NCI-H1105 (cell line): ENCODE measurements around the gene TXN.
"Not testable (repeated sequence)": the region's sequence is repeated elsewhere in the genome, so short reads cannot be mapped to it uniquely, and the experiment has no call there.

Experiments used
- DNase-seq: peaks from one replicate; lab custom pipeline; 2025; lab: John Stamatoyannopoulos, UW

Gene TXN

DNA sequence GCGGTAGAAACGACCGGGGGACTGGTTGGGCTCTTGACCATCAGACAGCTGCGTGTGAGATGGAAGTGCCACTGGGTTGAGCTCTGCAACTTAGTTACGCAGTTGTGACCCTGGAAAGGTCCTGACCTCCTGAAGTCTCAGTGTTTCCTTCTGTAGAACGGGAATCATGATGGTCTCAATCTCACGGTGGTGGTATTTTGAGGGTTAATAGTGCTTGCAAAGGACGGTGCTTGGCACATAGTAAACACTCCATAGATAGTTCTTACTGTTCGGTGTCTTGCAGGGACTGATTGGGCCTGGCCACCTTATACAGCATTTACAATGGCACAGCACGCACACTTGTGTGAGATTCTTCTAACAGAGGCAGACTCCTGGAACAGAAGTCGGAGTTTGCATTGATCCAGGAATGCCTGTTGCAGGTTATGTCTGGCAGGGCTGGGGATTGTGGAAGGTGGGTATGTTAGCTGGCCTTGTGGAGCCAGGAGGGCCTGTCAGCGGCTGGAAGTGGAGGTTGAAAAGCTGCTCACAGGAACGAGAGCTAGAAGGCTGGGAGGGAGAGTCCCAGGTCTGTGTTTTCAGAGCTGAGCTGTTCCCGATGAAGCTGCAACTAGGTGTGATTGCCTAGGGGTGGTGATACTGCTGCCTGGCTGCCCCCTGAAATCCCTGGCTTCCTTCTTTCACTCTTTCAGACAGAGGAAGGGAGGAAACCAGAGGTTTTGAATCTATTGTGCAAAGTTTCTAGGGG, 962 bp upstream of the TXN start:
- no peak for DNase-seq

DNA sequence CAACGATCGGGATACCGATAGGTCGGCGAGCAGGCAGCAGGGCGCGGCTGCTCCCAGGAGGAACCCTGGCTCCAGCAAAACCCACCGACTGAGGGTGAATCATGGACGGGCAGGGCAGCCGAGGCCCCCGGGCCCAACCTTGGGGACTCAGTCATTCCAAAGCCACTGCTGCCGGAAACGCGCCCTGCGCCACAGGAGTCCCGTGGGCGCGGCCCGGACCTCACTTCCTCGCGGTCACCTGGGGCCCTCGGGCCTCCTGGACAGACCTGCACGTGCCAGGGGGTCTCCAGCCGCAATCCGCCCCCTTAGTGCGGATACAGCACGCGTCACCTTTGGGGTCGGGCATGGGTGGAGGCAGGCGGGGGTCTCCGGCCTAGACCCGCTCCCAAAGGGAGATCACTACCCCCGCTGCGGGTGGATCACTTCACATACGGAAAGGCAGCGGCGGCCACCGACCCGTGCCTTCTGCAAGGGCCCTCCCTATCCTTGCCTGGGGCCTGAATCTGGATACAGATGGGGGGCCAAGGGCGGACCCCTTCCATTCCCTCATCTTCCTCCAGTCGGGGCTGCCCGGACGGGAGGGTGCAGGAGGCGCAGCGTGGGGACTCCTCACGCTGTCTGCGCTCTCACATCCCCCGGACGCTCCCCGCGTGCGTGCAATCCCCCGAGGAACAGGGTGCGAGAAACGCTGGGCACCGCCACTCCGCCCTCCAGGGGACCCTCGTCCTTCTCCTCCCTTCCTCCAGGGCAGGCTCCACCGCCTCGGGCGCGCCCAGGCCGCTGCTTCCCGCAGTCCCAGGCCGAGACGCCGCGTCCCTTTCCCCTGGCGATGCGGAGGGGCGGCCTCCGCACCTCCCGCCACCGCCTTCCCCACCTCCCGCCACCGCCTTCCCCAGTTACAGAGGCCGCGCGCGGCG, 586 bp downstream of the TXN start:
- DNase-seq = peak; percentile 2

DNA sequence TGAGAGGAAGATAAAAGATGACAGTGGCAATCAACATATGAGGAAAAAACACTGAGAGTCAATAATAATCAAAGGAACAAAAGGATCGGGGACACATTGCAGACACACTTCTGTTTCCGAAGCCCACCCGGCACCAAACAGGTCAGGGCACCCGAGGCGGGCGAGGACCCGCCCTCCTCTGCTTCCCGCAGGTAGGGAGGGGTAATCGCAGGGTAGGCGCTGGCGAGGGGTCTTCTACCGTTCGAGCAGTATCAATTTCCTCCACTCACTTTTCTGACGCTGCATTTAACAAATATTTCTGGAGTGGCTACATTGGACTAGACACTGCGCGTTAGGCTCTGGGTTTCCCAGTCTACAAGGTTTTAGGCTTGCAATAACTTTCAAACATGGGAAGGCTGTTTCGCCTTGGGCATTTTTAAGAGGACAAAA, 1.3 kb downstream of the TXN start:
- DNase-seq = peak; percentile 14

DNA sequence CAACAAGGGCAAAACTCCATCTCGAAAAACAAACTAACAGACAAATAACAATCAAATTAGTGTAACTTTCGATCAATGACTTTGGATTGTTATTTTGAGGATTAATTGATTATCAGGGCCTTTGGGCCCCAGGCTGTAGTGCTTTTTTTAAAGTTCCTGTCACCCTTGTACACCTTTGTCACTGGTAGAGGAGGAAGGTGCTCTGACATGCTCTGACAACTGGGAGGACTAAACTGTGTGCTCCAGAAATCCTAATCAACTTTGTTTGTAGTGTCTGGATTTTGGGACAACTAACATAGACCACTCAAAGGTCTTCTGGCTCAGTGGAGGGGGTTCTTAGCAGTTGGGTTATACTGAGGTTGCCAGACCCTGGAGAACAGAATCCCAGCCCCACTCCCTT, 1.8 kb downstream of the TXN start:
- DNase-seq = no peak

DNA sequence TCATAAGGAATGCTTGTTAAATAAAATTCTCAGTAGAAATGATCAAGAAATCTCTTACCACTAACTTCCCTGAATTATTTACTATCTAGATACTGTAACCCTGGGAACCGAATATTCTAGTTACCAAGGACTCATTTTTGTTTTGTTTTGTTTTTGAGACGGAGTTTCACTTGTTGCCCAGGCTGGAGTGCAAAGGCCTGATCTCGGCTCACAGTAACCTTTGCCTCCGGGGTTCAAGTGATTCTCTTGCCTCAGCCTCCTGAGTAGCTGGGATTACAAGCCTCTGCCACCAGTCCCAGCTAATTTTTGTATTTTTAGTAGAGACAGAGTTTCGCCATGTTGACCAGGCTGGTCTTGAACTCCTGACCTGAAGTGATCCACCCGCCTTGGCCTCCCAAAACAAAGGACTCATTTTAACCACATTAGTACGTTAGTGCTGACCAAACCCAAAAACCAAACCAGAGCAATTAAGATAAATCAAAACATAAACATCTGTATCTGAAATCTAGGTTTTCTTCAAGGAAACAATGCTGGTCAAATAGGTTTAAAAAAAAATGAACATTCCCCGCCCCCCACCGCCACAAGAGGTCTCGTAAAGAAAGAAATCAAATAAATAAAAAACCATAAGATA, 3.7 kb downstream of the TXN start:
- DNase-seq = no peak

DNA sequence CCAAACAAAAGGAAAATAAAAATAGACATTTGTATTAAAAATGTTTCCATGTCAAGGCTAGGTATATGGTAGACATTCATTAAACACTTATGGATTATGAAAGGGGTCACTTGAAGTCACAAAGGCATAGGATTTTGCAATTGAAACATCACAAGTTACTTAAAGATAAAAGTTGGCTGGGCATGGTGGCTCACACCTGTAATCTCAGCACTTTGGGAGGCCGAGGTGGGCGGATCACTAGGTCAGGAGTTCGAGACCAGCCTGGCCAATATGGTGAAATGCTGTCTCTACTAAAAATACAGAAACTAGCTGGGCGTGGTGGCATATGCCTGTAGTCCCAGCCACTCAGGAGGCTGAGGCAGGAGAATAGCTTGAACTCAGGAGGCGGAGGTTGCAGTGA, 4.5 kb downstream of the TXN start:
- DNase-seq = not testable (repeated sequence)

DNA sequence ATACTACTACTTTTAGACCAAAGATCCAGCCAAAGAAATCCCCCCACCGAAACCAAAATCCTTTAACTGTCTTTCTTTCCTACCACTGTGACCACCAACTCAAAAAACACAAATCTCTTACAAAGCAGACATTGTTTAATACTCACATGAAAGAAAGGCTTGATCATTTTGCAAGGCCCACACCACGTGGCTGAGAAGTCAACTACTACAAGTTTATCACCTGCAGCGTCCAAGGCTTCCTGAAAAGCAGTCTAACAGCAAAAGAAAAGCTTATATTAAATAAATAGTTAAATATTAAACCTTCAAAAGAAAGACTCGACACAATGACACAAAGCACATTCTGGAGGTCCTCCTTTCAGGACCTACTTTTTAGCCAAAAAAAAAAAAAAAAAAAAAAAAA, 5.1 kb downstream of the TXN start:
- DNase-seq = no peak

DNA sequence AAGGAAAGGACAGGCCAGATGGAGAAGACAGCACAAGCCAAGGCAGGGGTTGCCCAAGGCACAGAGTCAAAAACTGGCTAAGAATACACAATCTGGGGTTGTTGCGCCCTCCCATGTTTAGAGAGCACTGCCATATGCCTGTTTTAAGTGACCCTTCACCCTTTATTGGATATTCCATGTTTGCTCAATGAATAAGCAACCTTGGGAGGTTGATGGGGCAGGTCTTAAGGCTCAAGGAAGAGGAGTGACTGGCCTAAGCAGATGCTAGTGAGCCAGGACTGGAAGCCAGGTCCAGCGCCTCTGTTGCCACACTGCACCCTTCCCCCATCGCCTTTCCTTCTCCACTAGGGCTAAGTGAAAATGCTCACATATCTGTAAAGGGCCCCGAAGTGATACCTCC, 6.7 kb downstream of the TXN start:
- no peak for DNase-seq

DNA sequence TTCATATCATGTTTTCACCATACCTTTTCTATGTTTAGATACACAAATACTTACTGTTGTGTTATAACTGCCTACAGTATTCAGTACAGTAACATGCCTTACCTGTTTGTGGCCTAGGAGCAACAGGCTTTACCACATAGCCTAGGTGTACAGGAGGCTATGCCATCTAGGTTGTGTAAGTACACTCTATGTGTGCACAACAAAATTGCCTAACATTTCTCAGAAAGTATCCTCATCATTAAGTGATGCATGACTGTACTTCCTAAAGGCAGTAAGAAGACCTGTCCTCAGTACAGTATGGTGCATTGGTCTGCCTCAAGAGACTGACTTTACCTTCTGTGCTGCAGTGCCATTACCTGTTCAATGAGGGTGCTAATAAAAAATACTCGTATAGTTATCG, 7.9 kb downstream of the TXN start:
- no peak for DNase-seq

DNA sequence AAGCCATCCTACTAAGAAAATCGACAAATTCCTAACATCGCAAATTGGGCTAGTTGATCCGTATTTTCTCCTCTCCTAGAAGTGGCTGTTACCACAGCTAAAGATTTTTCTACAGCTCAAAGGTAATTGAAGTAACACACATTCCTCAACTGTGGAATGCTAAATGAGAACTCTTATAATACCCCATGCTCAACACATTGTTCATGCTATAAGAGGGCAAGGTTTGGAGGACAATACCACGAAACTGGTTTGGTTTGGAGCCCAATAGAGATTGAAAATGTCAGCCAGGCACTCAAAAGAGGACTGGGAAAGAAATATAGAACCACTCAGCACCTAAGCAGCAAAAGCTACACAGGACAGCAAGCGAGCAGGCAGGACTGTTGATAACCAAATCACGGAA, 10.1 kb downstream of the TXN start:
- DNase-seq = no peak

DNA sequence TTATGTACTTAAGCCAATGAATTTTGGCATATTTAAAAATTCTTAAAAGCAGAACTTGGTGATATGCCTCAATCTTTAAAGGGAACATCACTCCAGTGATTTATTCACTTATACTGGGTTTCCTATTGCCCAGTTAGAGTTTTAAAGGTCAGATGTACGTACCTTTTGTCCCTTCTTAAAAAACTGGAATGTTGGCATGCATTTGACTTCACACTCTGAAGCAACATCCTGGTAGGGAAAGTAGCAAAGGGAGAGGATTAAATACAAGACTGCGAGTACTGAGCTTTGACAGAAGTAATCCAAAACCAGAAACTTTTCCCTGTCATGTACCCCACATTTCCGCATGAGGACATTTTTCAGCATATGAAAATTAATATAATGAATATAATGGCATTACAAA, 11.7 kb downstream of the TXN start:
- no peak for DNase-seq

DNA sequence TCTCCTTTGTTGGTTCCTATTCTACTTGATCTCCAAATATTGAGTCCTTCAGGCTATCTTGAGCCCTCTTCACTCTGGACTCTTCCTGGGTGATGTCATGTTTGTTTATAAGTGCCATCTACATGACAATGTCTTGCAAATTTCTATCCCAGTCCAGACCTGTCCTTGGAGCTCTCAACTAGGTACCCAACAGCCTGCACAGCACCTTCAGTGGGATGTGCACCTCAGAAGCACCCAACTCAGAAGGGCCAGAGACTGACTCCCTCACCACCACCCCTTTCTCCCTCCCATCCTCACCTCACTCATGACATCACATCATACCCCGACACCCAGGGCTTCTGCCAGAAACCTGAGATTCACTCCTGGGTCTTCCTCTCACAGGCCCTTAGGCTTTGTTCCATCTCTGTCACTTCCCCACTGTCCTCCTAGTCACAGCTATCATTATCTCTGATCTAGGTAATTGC, 14.4 kb downstream of the TXN start:
- no peak for DNase-seq

DNA sequence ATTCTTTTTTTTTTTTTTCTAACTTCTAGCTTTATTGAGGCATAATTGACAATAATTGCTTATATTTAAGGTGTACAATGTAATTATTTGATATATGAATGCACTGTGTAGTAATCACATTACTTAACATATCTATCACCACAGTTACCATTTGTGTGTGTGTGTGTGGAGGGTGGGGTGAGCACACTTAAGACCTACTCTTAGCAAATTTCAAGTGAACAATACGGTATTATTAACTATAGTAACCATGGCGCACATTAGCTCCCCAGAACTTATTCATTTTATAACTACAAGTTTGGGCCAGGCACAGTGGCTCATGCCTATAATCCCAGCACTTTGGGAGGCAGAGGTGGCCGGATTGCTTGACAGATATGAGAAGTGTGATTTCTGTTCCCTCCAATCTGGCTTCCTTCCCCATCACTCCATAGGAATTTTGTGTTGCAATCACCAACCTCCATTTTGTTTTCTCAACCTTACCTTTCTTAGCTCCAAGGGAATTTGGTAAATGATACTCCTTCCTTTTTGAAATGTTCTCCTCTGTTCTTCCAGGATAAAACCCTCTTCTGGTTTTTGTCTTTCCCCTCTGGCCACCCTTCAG, 14.9 kb downstream of the TXN start:
- no peak for DNase-seq

DNA sequence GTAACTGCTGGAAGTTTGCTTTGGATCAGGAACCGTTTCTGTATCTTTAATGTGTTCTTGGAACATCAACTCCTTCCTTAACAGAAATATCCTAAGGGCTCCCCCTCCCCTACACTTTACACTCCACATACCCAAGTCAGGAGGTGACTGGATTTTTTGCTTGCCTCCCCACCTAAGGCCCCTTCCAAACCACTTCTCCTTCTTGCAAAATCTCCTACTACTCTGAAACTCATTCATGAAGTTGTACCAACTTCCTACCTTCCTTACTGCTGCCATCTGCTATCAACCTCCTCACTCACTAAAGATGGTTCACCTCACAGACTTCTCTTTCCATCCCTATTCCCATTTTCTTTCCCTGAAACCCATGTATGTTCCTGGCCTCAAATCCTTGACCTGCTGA, 16.1 kb downstream of the TXN start:
- DNase-seq = no peak

DNA sequence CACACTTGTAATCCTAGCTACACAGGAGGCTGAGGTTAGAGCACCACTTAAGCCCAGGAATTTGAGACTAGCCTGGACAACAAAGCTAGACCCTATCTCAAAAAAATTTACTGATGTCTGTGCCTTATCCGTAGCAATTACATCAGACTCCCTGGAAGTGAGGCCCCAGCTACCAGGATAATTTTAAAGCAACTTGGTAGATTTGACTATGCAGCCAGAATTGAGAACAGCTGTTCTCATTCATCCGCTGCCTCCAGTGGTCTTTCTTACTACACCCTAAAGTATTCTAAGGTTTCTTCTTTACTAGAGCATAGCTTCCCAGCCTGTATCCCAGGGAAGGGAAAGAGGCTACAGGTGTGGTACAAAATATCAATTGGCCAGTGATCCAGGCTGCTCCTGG, 28.0 kb downstream of the TXN start:
- no peak for DNase-seq

DNA sequence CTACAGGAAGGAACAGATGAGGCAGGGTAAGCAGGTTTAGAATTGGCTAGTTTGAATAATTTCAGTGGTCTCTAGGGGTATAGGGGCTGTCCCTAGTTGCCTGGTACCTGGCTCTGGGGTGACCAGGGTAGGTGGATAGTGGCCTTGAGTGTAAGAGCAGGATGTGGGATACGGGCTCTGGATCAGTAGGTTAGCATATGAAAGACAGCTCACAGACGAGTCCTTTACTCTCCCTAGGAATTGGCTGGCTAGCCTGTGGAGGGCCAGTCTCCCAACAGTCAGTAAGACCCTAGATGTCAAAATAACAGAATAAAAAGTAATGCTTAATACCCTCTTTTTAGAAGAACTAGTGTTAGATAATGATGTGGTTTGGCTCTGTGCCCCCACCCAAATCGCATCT, 31.7 kb downstream of the TXN start:
- no peak for DNase-seq

DNA sequence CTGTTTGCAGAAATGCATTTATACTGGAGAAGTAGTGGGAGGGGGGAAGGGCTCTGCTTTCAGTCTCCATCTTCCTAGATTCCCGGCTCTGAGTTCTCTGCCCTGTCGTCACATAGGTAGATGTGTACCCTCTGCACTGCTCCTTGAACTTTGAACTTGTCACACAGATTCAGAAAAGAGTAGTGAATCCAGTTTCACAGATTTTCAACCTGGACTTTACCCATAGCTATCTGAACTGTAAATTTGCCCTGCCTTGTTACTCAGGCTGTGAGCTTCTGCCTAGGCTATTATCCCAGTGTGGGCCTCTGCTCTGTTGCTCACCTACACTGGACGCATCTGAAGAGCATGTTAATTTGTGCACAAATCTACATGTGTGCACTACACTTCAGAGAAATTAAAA, 35.5 kb downstream of the TXN start:
- no peak for DNase-seq

DNA sequence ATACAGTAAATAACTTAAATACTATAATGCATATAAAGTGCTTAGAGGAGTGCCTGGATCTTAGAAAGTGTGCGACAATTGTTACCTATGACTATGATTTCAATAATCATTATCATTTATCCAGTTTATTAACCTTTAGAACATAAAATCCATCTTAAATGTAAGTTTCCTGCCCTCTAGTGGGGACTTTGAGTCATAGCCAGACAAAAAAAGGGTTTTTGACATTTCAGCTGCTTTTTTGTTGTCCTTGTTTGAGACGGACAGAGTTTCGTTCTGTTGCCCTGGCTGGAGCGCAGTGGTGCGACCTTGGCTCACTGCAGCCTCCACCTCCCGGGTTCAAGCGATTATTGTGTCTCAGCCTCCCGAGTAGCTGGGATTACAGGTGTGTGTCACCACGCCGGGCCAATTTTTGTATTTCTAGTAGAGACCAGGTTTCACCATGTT, 38.6 kb downstream of the TXN start:
- DNase-seq = no peak

DNA sequence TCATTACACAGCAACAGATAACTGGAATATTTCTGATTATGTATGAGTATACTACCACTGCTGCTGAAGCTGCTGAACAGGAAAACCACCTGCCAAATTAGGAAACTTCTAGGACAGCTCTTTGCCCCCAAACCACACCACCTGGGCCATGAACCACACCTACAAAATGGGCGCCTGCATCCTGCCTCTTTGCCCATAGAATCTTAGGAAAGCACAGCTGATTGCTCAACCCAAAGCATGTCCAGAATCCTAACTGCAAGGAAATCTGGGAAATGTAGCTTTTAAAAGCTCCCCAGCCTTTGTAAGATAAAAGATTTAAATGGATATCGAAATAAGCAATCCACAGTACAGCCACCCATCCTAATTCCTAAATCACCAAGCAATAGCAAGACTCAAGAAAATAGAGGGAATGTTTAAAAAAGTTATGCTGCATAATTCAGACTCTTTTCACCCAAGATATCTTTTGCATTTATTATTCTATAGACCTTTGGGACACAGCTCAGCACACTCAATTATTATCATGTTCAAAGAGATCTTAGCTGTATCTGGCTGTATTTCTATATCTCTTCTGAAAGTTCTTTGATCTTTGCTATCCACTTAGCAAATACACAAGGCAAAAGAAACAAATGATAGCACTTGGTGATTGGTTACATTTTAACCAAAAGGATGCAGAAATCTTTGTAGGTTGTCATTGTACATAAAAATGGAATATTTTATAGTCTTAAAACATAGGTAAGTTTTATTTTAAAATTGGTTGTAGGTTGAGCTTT, 41.5 kb downstream of the TXN start:
- no peak for DNase-seq

DNA sequence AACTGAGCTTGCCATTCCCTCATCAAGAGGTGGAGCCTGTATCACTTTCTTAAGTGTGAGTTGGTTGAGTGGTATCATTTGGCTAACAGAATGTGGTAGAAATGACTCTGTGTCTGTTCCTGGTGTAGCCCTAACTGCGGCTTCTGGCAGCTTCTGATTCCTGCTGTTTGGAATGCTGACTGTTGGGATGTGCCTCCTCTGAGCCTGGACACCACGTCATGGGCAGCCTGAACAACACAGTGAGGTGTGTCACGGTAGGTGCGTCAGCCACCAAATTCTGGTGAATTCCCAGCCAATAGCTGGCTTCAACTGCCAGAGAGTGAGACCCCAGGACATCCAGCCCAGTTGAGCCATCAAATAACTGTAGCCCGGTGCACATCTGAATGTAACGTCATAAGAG, 42.2 kb downstream of the TXN start:
- no peak for DNase-seq

DNA sequence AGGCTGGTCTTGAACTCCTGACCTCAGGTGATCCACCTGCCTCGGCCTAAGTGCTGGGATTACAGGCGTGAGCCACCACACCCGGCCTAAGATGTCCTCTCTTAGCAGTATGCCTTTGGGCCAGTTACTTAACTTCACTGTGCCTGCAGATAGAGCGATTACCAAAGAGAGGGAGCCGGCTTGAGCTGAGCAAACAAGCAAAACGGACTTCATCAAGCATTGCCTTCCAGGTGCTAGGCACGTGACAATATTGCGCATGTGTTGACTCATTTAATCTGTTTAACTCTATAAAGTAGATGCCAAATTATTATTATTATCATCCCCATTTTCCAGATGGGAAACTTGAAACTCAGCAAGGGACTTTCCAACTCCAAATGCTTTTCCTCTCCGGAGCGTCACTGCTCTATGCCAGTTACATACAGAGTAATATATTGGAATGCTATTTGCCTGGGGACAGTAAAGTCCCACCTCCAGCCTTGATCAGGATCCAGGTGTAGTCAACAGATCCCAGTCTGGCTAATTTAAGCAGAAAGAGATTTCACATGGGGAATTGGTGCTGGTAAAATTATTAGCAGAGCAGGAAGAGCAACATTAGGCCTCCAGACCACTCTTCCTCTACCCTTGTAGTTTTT, 42.8 kb downstream of the TXN start:
- no peak for DNase-seq
